NCI-H460 (cell line): ENCODE measurements around the gene KCNJ2. TPM values are rescaled to one million over a fixed set of nuclear protein-coding genes. Genes with fewer than 3 reads are reported as not detected.

Experiments used
- DNase-seq: peaks from one replicate; pipeline ENCODE4 v3.0.0-alpha.2; 2016; ENCODE audit warnings: low read depth; ENCODE audit errors: extremely low read depth
- polyA plus RNA-seq: library from polyadenylated mRNA; depleted of rRNA; stranded (reverse); fragments of >200 nt; gene quantifications from 2 replicates; pipeline ENCODE4 v1.2.3, GENCODE V29; 2014; cell fraction: nucleus; rRNA removed
- total RNA-seq: library from RNA; depleted of rRNA; stranded (reverse); fragments of >200 nt; shearing (Covaris generic); gene quantifications from 2 replicates; pipeline ENCODE4 v1.2.3, GENCODE V29; 2014; rRNA removed

Gene KCNJ2
- 2.5 and 4.3 TPM in 2 replicates for total RNA-seq
- 0.70 and 1.4 TPM in 2 replicates for polyA plus RNA-seq

GRCh38 chr17:70168977-70169708, at the start of gene KCNJ2:
KCNJ2 (plus strand) TSS chr17:70169532; CDS start chr17:70175040, 5,508 bp downstream.
- DNase-seq, result peak; percentile 85

GRCh38 chr17:70119545-70119944, 49.8 kb upstream of the KCNJ2 start:
- no peak for DNase-seq

GRCh38 chr17:70119983-70120382, 49.3 kb upstream of the KCNJ2 start:
- DNase-seq, result no peak

- DNase-seq, result no peak
Observed at GRCh38 chr17:70120425-70120824, 48.9 kb upstream of the KCNJ2 start.

GRCh38 chr17:70121126-70121525, 48.2 kb upstream of the KCNJ2 start:
- no peak for DNase-seq

GRCh38 chr17:70123193-70123592, 46.1 kb upstream of the KCNJ2 start:
- no peak for DNase-seq

GRCh38 chr17:70124723-70125122, 44.6 kb upstream of the KCNJ2 start:
- DNase-seq, result no peak

- no peak for DNase-seq
Observed at GRCh38 chr17:70127221-70127873, 42.0 kb upstream of the KCNJ2 start.

- DNase-seq, result no peak
Observed at GRCh38 chr17:70128727-70129238, 40.5 kb upstream of the KCNJ2 start.

GRCh38 chr17:70130289-70130688, 39.0 kb upstream of the KCNJ2 start:
- DNase-seq, result no peak

- DNase-seq, result no peak
Observed at GRCh38 chr17:70132505-70132904, 36.8 kb upstream of the KCNJ2 start.

GRCh38 chr17:70134042-70134441, 35.3 kb upstream of the KCNJ2 start:
- no peak for DNase-seq

- no peak for DNase-seq
Observed at GRCh38 chr17:70134777-70135176, 34.6 kb upstream of the KCNJ2 start.

GRCh38 chr17:70136131-70136530, 33.2 kb upstream of the KCNJ2 start:
- DNase-seq, result no peak

GRCh38 chr17:70137451-70138230, 31.7 kb upstream of the KCNJ2 start:
- DNase-seq, result peak; percentile 70

GRCh38 chr17:70138291-70138865, 31.0 kb upstream of the KCNJ2 start:
- no peak for DNase-seq

GRCh38 chr17:70139449-70139993, 29.8 kb upstream of the KCNJ2 start:
- no peak for DNase-seq

- no peak for DNase-seq
Observed at GRCh38 chr17:70144260-70144846, 25.0 kb upstream of the KCNJ2 start.

GRCh38 chr17:70153210-70153609, 16.1 kb upstream of the KCNJ2 start:
- DNase-seq, result no peak

GRCh38 chr17:70157151-70157550, 12.2 kb upstream of the KCNJ2 start:
- DNase-seq, result no peak
